ENCODE data around the gene NKIRAS1.
"Not testable (repeated sequence)": the region's sequence is repeated elsewhere in the genome, so short reads cannot be mapped to it uniquely, and the experiment has no call there.

NKIRAS1 gene

DNA sequence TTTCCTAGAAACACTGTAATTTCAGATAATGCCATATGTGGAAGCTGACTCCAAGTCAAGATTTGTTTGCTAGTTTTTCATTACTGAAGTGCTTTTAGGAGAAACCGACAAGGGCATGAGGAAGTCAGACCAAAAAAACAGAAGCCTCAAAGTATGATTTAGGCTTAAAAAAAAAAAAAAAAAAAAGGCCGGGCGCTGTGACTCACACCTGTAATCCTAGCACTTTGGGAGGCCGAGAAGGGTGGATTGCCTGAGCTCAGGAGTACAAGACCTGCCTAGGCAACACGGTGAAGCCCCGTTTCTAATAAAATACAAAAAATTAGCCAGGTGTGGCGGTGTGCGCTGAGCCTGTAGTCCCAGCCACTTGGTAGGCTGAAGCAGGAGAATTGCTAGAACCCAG lies 11.7 kb upstream of the NKIRAS1 start:
- no peak for DNase-seq (ENCODE audit: low read depth)
- no peak for TF ChIP-seq CTCF (IDR thresholded peaks at IDR 0.05; ENCODE audit: low read depth, low read length, missing control alignments)
- H3K4me3 ChIP-seq (ENCODE audit: low read depth, low read length), result no peak overlapping the region

DNA sequence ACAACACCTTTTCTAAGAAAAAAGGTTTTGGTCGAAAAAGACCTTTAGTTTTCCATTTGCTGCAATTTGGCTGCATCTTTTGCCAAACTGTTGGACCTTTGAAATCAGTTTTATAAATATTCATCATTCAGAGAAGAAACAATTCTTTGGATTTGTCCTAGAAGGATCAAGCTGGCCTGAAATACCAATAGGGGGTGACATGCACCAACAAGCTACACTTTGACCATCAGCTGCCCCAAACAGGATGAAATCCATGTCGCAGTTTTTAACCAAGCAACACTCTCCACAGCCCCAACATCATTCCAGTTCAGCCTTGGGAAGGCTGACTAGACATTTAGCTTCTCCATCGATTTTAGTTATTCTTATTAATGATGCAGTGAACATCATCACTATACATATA lies 9.9 kb upstream of the NKIRAS1 start:
- no peak for TF ChIP-seq CTCF (IDR thresholded peaks at IDR 0.05; ENCODE audit: low read depth, low read length, missing control alignments)
- no peak for DNase-seq (ENCODE audit: low read depth)
- no peak overlapping the region for H3K4me3 ChIP-seq (ENCODE audit: low read depth, low read length)

DNA sequence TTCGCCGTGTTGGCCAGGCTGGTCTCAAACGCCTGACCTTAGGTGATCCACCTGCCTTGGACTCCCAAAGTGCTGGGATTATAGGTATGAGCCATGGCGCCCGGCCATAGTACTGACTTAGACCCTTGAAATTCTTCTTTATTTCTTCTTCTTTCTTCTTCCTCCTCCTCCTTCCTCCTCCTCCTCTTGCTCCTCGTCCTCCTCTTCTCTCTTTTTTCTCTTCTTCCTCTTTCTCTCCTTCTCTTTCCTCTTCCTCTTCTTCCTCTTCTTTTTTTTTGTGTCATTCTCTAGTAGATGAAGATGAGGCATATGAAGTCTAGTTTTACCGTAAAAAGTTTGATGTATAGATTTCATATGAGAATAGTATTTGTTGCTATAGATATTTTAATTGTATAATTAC lies 9.5 kb upstream of the NKIRAS1 start:
- DNase-seq (ENCODE audit: low read depth), result no peak
- no peak overlapping the region for H3K4me3 ChIP-seq (ENCODE audit: low read depth, low read length)
- no peak for TF ChIP-seq CTCF (IDR thresholded peaks at IDR 0.05; ENCODE audit: low read depth, low read length, missing control alignments)

DNA sequence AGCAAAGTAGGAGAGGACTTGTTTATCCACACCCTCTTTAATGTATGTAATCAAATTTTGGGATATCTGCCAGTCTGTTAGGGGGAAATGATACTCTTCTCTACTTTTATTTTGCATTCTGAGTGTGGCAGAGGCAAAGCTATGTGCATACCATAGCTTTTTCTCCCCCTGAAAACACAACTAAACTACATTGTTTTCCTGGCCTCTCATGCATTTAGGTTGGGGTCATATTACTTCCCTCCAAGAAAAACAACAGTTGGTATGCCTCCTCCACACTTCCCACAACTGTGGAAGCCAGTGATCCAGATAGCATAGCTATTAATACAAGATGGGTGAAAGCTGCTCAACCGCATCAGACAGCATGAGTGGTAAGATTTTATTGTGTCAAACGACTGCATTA lies 7.0 kb upstream of the NKIRAS1 start:
- DNase-seq (ENCODE audit: low read depth), result no peak
- no peak for TF ChIP-seq CTCF (IDR thresholded peaks at IDR 0.05; ENCODE audit: low read depth, low read length, missing control alignments)
- no peak overlapping the region for H3K4me3 ChIP-seq (ENCODE audit: low read depth, low read length)

DNA sequence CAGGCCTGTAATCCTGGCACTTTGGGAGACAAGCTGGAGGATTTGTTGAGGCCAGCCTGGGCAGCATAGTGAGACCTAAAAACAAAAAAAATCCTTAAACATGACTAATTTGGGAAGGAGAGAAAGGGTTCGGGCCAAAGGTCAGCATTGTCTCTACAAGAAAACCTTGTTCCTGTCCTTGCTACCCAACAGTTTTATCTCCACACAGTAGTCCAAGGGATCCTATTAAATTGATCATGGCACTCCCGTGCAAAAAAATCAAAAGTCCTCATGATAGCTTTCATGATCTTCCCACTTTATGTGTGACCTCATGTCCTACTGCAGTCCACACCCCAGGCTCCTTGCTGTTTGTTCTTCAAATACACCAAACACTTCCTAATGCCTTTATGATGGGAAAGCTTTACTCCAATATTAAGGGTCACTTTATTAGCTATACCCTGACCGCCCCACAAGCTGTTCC lies 4.3 kb upstream of the NKIRAS1 start:
- H3K4me3 ChIP-seq (ENCODE audit: low read depth, low read length), result no peak overlapping the region
- no peak for TF ChIP-seq CTCF (IDR thresholded peaks at IDR 0.05; ENCODE audit: low read depth, low read length, missing control alignments)
- DNase-seq (ENCODE audit: low read depth), result no peak

GRCh38 chr3:23920151-23920655 lies 3.4 kb upstream of the NKIRAS1 start:
- TF ChIP-seq CTCF (IDR thresholded peaks at IDR 0.05; ENCODE audit: low read depth, low read length, missing control alignments), result no peak
- DNase-seq (ENCODE audit: low read depth), result no peak
- H3K4me3 ChIP-seq (ENCODE audit: low read depth, low read length), result no peak overlapping the region

DNA sequence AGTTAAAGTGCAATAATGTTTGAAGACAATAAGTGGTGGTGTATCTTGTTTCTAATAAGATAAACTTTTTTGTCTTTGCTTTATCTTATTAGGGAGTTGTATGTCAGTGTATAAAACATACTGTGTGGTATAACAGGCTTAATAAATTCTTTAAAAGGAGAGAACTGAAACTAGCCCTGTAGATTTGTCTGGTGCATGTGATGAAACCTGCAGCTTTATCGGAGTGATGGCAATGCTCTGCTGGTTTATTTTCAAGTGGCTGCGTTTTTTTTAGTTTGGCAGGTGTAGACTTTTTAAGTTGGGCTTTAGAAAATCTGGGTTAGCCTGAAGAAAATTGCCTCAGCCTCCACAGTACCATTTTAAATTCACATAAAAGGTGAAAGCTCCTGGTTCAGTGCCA lies 2.8 kb upstream of the NKIRAS1 start:
- no peak for DNase-seq (ENCODE audit: low read depth)
- no peak for TF ChIP-seq CTCF (IDR thresholded peaks at IDR 0.05; ENCODE audit: low read depth, low read length, missing control alignments)
- no peak overlapping the region for H3K4me3 ChIP-seq (ENCODE audit: low read depth, low read length)

GRCh38 chr3:23918331-23918730 lies 1.5 kb upstream of the NKIRAS1 start:
- peak overlapping the region; percentile 62 for H3K4me3 ChIP-seq (ENCODE audit: low read depth, low read length)
- not testable (repeated sequence) for DNase-seq (ENCODE audit: low read depth)

DNA sequence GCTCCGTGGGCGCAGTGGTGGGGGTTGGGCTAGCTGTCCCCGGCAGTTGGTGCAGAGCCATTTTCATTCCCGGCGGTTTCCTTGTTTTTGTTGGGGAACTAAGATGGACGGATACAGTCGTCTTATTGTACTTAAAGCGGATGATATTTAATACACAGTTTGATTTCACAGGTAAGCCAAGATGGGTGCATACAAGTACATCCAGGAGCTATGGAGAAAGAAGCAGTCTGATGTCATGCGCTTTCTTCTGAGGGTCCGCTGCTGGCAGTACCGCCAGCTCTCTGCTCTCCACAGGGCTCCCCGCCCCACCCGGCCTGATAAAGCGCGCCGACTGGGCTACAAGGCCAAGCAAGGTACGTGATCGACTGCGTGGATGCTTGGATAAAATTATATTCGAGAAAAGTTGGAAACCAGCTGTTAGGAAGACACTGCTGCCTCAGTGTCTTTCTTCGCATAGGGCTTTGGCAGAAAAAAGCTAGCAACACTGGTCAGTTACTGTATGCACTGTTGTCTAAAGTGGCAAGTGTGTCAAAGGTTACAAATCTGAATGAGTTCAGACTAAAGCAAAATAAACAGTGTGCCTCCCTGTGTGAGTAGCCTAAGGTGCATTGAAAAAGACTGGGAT lies 1.0 kb upstream of the NKIRAS1 start:
- not testable (repeated sequence) for DNase-seq (ENCODE audit: low read depth)
- peak overlapping the region; percentile 62 for H3K4me3 ChIP-seq (ENCODE audit: low read depth, low read length)

All from GM12864 (cell line).